Peyer's patch (tissue), 4 donors: Measurements from ENCODE around the gene TP53I11.

Experiments
- POLR2A ChIP-seq, 2 donors: fragments of 450-650 bp; IDR thresholded peaks; one replicate each; pipeline ENCODE4 v1.5.1; 2017; ENCODE audit warnings: antibody characterized with exemption in 2 of 2, mild to moderate bottlenecking in 2 of 2, moderate library complexity in 2 of 2
- TF ChIP-seq, protein P1 (sequence below), 6 experiments: fragments of 450-650 bp in 4 of 6; fragments of 200-600 bp in 2 of 6; sonication (generic) in 1 of 6; IDR thresholded peaks; one replicate each; pipeline ENCODE4 v1.5.1; 2017 to 2019; ENCODE audit warnings: antibody characterized with exemption in 6 of 6, mild to moderate bottlenecking in 3 of 6, moderate library complexity in 1 of 6

DNA sequence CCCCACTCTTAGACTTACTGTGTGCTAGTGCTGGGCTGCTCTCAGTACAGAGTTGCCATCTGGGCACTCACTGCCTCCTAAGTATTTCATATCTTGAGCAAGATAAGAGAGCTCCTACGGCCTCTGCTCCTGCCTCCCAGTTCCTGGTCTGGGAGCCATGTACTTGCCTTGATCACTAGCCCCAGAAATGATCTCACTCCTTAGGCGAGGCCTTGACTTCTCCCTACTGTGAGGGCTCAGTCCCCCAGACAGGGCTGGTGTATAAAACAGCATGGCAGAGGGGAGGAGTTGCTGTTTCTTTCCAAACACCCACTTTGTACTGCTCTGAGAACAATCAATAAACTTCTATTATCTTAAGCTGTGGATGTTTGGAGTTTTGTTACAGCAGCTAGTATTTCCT lies 47.4 kb upstream of the TP53I11 start:
- TF ChIP-seq, protein P1, sequence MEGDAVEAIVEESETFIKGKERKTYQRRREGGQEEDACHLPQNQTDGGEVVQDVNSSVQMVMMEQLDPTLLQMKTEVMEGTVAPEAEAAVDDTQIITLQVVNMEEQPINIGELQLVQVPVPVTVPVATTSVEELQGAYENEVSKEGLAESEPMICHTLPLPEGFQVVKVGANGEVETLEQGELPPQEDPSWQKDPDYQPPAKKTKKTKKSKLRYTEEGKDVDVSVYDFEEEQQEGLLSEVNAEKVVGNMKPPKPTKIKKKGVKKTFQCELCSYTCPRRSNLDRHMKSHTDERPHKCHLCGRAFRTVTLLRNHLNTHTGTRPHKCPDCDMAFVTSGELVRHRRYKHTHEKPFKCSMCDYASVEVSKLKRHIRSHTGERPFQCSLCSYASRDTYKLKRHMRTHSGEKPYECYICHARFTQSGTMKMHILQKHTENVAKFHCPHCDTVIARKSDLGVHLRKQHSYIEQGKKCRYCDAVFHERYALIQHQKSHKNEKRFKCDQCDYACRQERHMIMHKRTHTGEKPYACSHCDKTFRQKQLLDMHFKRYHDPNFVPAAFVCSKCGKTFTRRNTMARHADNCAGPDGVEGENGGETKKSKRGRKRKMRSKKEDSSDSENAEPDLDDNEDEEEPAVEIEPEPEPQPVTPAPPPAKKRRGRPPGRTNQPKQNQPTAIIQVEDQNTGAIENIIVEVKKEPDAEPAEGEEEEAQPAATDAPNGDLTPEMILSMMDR (IDR thresholded peaks at IDR 0.05), result no peak
- TF ChIP-seq POLR2A (IDR thresholded peaks at IDR 0.05), result no peak
